Hepatocyte (in vitro differentiated cells): ENCODE measurements around the gene HECTD1.

Source experiments
- CTCF ChIP-seq: fragments of 200-600 bp; sonication (generic); IDR thresholded peaks from 2 replicates; pipeline ENCODE4 v1.5.1; 2016; ENCODE audit warnings: antibody characterized with exemption, mild to moderate bottlenecking; ENCODE audit not compliant: poor library complexity
- EZH2 ChIP-seq: fragments of 200-600 bp; sonication (generic); IDR thresholded peaks from 2 replicates; pipeline ENCODE4 v1.6.1; 2016; ENCODE audit warnings: antibody characterized with exemption, mild to moderate bottlenecking, borderline replicate concordance
- EZH2phosphoT487 ChIP-seq: fragments of 200-600 bp; sonication (generic); IDR thresholded peaks from one replicate; pipeline ENCODE4 v1.6.1; 2018; ENCODE audit warnings: antibody characterized with exemption, mild to moderate bottlenecking, low read depth, moderate library complexity; ENCODE audit not compliant: unreplicated experiment, severe bottlenecking

- TF ChIP-seq CTCF (no peak), EZH2 (no peak), EZH2phosphoT487 (no peak)
These were observed 100.8 kb downstream of the HECTD1 start for GRCh38 chr14:31106768-31107167.
